ENCODE data around the gene OLA1.
A peak's percentile ranks its signal among the peaks of the same experiment; 100 is the strongest.

The OLA1 gene

GRCh38 chr2:174076040-174076439 is 172.3 kb downstream of the OLA1 start:
- no peak for DNase-seq (ENCODE audit: low read depth in 1 of 2, low spot score in 1 of 2)
- no peak overlapping the region for H3K27ac ChIP-seq (replicated peaks)

GRCh38 chr2:174074831-174075230 is 173.5 kb downstream of the OLA1 start:
- Histone ChIP-seq H3K27ac (replicated peaks) (no peak overlapping the region), H3K27me3 (ENCODE audit: insufficient read depth, poor library complexity, severe bottlenecking) (no peaks in the 10 kb centered on the region), H3K4me3 (replicated peaks; ENCODE audit: insufficient read depth, low read length) (no peak overlapping the region)
- TF ChIP-seq GABPA (IDR thresholded peaks at IDR 0.05; ENCODE audit: low read depth): no peak
- no peak for TF ChIP-seq SPI1 (IDR thresholded peaks at IDR 0.05; ENCODE audit: borderline replicate concordance, low read depth)
- TF ChIP-seq POLR2AphosphoS5 (IDR thresholded peaks at IDR 0.05; ENCODE audit: low read depth): no peak
- no peak for TF ChIP-seq CTCF (IDR thresholded peaks at IDR 0.05; ENCODE audit: insufficient read depth, low read length)
- no peak for TF ChIP-seq REST (IDR thresholded peaks at IDR 0.05; ENCODE audit: insufficient replicate concordance, low read depth)
- DNase-seq (ENCODE audit: low read depth in 1 of 2, low spot score in 1 of 2): no peak

More at GRCh38 chr2:174076040-174076439, 172.3 kb downstream of the OLA1 start:
- H3K4me3 ChIP-seq (replicated peaks; ENCODE audit: insufficient read depth, low read length): no peak overlapping the region
- no peak for TF ChIP-seq CTCF (IDR thresholded peaks at IDR 0.05; ENCODE audit: insufficient read depth, low read length)
- TF ChIP-seq POLR2AphosphoS5 (IDR thresholded peaks at IDR 0.05; ENCODE audit: low read depth): no peak
- TF ChIP-seq REST (IDR thresholded peaks at IDR 0.05; ENCODE audit: insufficient replicate concordance, low read depth): no peak
- TF ChIP-seq SPI1 (IDR thresholded peaks at IDR 0.05; ENCODE audit: borderline replicate concordance, low read depth): no peak
- TF ChIP-seq GABPA (IDR thresholded peaks at IDR 0.05; ENCODE audit: low read depth): no peak
- no peaks in the 10 kb centered on the region for H3K27me3 ChIP-seq (ENCODE audit: insufficient read depth, poor library complexity, severe bottlenecking)

GRCh38 chr2:174072857-174073256 is 175.5 kb downstream of the OLA1 start:
- no peak overlapping the region for H3K4me3 ChIP-seq (replicated peaks; ENCODE audit: insufficient read depth, low read length)
- no peaks in the 10 kb centered on the region for H3K27me3 ChIP-seq (ENCODE audit: insufficient read depth, poor library complexity, severe bottlenecking)
- H3K27ac ChIP-seq (replicated peaks): no peak overlapping the region
- no peak for TF ChIP-seq REST (IDR thresholded peaks at IDR 0.05; ENCODE audit: insufficient replicate concordance, low read depth)
- no peak for TF ChIP-seq GABPA (IDR thresholded peaks at IDR 0.05; ENCODE audit: low read depth)
- no peak for DNase-seq (ENCODE audit: low read depth in 1 of 2, low spot score in 1 of 2)

GRCh38 chr2:174072069-174072468 is 176.3 kb downstream of the OLA1 start:
- Histone ChIP-seq H3K27me3 (ENCODE audit: insufficient read depth, poor library complexity, severe bottlenecking) (no peaks in the 10 kb centered on the region), H3K27ac (replicated peaks) (no peak overlapping the region), H3K4me3 (replicated peaks; ENCODE audit: insufficient read depth, low read length) (no peak overlapping the region)
- DNase-seq (ENCODE audit: low read depth in 1 of 2, low spot score in 1 of 2): peak; percentile 29 to 45
- TF ChIP-seq SPI1 (IDR thresholded peaks at IDR 0.05; ENCODE audit: borderline replicate concordance, low read depth): no peak
- TF ChIP-seq REST (IDR thresholded peaks at IDR 0.05; ENCODE audit: insufficient replicate concordance, low read depth): no peak
- no peak for TF ChIP-seq POLR2AphosphoS5 (IDR thresholded peaks at IDR 0.05; ENCODE audit: low read depth)
- TF ChIP-seq GABPA (IDR thresholded peaks at IDR 0.05; ENCODE audit: low read depth): no peak
- TF ChIP-seq CTCF (IDR thresholded peaks at IDR 0.05; ENCODE audit: insufficient read depth, low read length): no peak
